Glutamatergic neuron (in vitro differentiated cells): ENCODE data around the gene DHX58. TPM values are rescaled to one million over a fixed set of nuclear protein-coding genes. Genes with fewer than 3 reads are reported as not detected.

Experiments used
- DNase-seq: peaks from one replicate; pipeline ENCODE4 v3.0.0; 2022
- H3K27ac Mint-ChIP-seq: one replicate; pipeline ENCODE4 v1.8.0; 2020; ENCODE audit warnings: mild to moderate bottlenecking, mixed read lengths, inconsistent platforms; ENCODE audit not compliant: unreplicated experiment
- H3K27me3 Mint-ChIP-seq: one replicate; pipeline ENCODE4 v1.8.0; 2020; ENCODE audit warnings: mild to moderate bottlenecking, moderate library complexity, mixed read lengths, inconsistent platforms; ENCODE audit not compliant: unreplicated experiment
- H3K36me3 Mint-ChIP-seq: one replicate; pipeline ENCODE4 v1.8.0; 2020; ENCODE audit warnings: mild to moderate bottlenecking, mixed read lengths, inconsistent platforms; ENCODE audit not compliant: unreplicated experiment
- H3K4me1 Mint-ChIP-seq: one replicate; pipeline ENCODE4 v1.8.0; 2020; ENCODE audit warnings: mild to moderate bottlenecking, low read depth, mixed read lengths, inconsistent platforms; ENCODE audit not compliant: unreplicated experiment
- H3K4me3 Mint-ChIP-seq: one replicate; pipeline ENCODE4 v1.8.0; 2020; ENCODE audit warnings: mild to moderate bottlenecking, mixed read lengths, inconsistent platforms; ENCODE audit not compliant: unreplicated experiment
- H3K9me3 Mint-ChIP-seq: one replicate; pipeline ENCODE4 v1.8.0; 2020; ENCODE audit warnings: mild to moderate bottlenecking, moderate library complexity, mixed read lengths, inconsistent platforms; ENCODE audit not compliant: unreplicated experiment
- CTCF ChIP-seq: fragments of 200-600 bp; sonication (generic); IDR thresholded peaks from one replicate; pipeline ENCODE4 v1.5.0; 2021; ENCODE audit not compliant: partially characterized antibody, unreplicated experiment
- total RNA-seq: library from RNA; stranded (reverse); fragmentation: NEBNext Ultra II Directional; extraction: Animal tissue kit (Norgen Biotek cat#: 25700); gene quantifications from one replicate; pipeline ENCODE4 v1.2.1, GENCODE V29; 2021; ENCODE audit not compliant: unreplicated experiment

The DHX58 gene
- total RNA-seq, 1 donor from 2014 or later: 0.42 TPM

GRCh38 chr17:42110301-42111264 lies 1.9 kb downstream of the DHX58 start:
- Mint-ChIP-seq H3K36me3 (no peaks in the 10 kb centered on the region), H3K4me1 (peaks cover 3% of the 10 kb centered on the region), H3K27ac (no peak overlapping the region), H3K4me3 (no peak overlapping the region), H3K9me3 (no peaks in the 10 kb centered on the region), H3K27me3 (peaks cover 6% of the 10 kb centered on the region)
- no peak for TF ChIP-seq CTCF
- DNase-seq: no peak

GRCh38 chr17:42109086-42109485 lies 3.4 kb downstream of the DHX58 start:
- peaks cover 6% of the 10 kb centered on the region for H3K27me3 Mint-ChIP-seq
- no peak overlapping the region for H3K27ac Mint-ChIP-seq
- H3K9me3 Mint-ChIP-seq: no peaks in the 10 kb centered on the region
- no peak overlapping the region for H3K4me3 Mint-ChIP-seq
- no peaks in the 10 kb centered on the region for H3K36me3 Mint-ChIP-seq
- peaks cover 3% of the 10 kb centered on the region for H3K4me1 Mint-ChIP-seq
- no peak for DNase-seq
- TF ChIP-seq CTCF: no peak

- Mint-ChIP-seq H3K4me3 (peak overlapping the region; percentile 76), H3K9me3 (no peaks in the 10 kb centered on the region), H3K27ac (no peak overlapping the region), H3K27me3 (peaks cover 6% of the 10 kb centered on the region), H3K36me3 (no peaks in the 10 kb centered on the region), H3K4me1 (peaks cover 3% of the 10 kb centered on the region)
- no peak for TF ChIP-seq CTCF
- DNase-seq: peak; percentile 95
These were observed 4.6 kb downstream of the DHX58 start for GRCh38 chr17:42107597-42108576.

GRCh38 chr17:42107124-42107523 lies 5.4 kb downstream of the DHX58 start:
- no peaks in the 10 kb centered on the region for H3K36me3 Mint-ChIP-seq
- H3K4me1 Mint-ChIP-seq: peaks cover 3% of the 10 kb centered on the region
- peaks cover 2% of the 10 kb centered on the region for H3K9me3 Mint-ChIP-seq
- H3K27ac Mint-ChIP-seq: no peak overlapping the region
- no peak for DNase-seq
- peak overlapping the region; percentile 76 for H3K4me3 Mint-ChIP-seq
- TF ChIP-seq CTCF: no peak
- H3K27me3 Mint-ChIP-seq: peaks cover 8% of the 10 kb centered on the region
